COR-L47 (cell line): ENCODE data around the gene THOC6.
"Not testable (repeated sequence)": the region's sequence is repeated elsewhere in the genome, so short reads cannot be mapped to it uniquely, and the experiment has no call there.

Source experiments
- DNase-seq: peaks from one replicate; lab custom pipeline; 2025; lab: John Stamatoyannopoulos, UW

The THOC6 gene

DNA sequence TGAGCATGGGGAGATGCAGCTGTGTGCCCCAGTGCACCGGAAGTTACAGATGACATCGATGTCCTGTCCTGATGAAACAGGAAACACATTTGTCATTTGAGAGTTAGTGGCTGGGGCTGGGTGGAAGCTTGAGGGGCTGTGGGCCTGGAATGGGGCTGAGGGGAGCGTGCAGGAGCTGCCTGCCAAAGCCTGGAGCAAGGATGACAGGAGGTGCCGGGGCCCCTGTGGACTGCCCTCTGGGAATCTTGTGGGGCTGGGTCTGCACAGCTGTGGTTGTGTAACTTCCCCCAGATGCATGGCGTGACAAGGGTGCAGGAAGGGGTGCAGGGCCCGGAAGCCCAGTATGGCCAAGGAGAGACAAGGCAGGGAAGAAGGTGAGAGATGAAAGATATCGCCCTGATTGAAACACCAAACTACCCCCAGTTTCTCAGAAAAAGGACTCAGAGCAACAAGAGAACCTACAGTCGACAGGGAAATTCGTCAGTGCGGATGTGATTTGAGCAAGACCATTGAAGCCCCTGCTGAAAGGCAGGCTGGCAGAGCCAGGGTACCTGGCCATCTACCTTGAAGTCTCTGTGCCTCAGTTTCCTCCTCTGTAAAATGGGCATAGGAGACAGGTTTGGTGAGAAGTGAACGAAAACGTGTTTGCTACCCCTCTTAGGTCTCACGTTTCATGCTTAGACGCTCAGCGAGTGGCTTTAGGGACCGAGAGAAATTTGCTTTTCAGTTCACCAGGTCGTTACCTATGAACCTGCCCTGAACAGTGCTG, 31.3 kb downstream of the THOC6 start:
- no peak for DNase-seq

DNA sequence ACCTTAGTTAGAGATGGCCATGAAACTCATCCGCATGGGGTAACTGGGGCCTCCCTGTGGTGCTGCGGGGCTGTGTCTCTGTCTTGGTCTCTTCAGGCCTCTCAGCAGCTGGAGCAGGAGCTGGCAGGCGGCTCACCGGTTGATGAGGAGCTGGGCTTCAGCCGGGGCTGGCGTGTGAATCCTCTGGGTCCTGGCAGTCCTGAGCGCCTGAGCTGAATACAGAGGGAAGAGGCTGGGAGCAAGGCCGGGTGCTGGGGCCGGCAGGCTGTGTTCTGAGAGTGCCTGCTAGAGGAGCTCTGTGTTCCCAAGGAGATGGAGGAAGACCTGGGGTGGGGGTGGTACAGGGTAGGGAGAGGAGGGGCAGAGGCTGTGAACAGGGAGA, 31.9 kb downstream of the THOC6 start:
- not testable (repeated sequence) for DNase-seq

DNA sequence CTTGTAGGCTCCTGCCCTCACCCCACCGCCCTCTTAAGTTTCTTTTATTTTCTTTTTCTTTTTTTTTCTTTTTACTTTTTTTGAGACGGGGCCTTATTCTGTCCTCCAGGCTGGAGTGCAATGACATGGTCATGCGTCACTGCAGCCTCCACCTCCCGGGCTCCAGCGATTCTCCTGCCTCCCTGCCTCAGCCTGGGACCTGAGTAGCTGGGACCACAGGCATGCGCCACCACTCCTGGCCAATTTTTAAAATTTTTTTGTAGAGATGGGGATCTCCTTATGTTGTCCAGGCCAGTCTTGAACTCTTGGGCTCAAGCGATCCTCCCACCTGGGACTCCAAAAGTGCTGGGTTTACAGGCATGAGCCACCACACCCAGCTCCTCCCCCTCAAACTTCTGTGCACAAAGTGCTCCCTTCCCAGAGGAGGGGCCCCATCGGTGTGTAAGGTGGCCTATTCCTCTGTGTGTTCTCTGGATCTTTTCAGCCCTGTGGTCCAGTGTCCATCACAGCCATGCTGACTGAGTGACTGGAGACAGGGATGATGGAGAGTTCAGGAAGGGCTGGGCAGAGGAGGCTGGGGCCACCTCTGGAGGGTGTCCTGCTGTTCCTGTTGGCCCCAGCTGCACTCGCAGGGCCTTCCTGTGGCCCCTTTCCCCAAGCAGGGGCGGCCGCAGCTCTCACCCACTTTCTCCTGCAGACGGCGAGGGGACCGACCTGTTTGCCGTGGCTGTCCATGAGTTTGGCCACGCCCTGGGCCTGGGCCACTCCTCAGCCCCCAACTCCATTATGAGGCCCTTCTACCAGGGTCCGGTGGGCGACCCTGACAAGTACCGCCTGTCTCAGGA, 32.7 kb downstream of the THOC6 start:
- DNase-seq = no peak

DNA sequence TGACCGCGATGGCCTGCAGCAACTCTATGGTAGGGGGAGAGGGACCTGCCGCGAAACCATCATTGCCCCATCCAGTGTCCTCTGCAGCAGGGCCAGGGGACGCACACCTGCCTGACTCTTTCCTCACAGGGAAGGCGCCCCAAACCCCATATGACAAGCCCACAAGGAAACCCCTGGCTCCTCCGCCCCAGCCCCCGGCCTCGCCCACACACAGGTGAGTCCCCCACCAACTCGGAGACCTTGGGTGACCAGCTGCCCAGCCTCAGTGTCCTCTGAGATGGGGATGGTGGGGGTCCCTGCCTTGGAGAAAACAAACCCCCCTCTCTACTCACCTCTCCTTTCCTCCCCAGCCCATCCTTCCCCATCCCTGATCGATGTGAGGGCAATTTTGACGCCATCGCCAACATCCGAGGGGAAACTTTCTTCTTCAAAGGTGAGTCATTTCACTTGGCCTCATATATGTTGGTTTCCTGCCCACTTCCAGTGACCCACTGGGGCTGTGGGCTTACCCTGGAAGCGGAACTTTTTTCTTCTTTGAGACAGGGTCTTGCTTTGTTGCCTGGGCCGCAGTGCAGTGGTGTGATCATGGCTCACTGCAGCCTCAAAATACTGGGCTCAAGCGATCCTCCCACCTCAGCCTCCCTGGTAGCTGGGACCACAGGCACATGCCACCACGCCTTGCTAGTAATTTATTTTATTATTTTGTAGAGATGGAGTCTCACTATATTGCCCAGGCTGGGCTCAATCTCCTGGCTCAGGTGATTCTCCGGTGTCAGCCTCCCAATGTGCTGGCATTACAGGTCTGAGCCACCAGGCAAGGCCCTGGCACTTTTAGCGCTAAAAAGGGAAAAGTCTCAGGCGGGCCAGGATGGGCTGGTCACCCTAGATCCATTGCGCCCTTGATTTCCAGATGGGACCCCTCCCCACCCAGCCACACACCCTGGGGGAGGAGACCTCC, 33.6 kb downstream of the THOC6 start:
- no peak for DNase-seq

DNA sequence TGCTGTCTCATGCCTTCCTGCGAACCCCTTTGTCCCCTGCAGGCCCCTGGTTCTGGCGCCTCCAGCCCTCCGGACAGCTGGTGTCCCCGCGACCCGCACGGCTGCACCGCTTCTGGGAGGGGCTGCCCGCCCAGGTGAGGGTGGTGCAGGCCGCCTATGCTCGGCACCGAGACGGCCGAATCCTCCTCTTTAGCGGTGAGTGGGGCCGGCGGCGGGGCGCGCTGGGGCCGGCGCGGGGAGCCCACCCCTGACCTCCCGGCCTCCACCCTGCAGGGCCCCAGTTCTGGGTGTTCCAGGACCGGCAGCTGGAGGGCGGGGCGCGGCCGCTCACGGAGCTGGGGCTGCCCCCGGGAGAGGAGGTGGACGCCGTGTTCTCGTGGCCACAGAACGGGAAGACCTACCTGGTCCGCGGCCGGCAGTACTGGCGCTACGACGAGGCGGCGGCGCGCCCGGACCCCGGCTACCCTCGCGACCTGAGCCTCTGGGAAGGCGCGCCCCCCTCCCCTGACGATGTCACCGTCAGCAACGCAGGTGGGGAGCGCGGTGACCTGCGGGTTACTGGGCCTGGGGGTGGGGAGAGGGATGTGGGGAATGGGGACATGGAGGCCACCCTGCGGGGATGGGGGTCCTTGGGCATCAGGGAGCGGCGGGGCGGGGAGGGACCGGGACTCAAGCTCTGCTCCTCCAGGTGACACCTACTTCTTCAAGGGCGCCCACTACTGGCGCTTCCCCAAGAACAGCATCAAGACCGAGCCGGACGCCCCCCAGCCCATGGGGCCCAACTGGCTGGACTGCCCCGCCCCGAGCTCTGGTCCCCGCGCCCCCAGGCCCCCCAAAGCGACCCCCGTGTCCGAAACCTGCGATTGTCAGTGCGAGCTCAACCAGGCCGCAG, 34.5 kb downstream of the THOC6 start:
- peak; percentile 28 for DNase-seq

DNA sequence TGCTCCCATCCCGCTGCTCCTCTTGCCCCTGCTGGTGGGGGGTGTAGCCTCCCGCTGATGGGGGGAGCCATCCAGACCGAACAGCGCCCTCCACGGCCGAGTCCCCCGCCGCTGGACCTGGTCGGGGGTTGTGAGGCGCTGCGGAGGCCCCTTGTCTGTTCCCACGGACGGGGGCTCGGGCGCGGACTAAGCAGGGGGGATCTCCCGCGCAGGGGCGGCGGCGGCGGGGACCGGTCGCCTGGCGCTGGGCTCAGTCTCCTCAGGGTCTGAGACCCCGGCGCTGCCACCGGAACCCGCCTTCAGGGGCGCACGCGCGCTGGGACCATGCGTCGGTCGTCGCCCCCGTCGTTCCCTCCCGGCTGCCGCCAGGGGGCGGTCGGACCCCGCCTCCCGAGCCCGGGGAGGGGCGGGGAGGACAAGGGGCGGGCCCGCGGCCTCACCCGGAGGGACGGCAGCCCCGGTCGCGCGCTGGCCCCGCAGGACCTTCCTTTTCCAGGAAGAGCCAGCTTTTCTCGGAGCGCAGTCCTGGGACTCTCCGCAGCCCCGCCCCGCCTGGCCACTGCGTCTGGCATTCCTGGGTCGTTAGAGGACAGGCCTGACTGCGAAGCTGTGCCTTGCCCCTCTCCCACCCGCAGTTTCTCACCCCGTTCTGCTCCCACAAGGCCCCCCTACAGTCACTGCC, 35.3 kb downstream of the THOC6 start:
- DNase-seq = peak; percentile 78

DNA sequence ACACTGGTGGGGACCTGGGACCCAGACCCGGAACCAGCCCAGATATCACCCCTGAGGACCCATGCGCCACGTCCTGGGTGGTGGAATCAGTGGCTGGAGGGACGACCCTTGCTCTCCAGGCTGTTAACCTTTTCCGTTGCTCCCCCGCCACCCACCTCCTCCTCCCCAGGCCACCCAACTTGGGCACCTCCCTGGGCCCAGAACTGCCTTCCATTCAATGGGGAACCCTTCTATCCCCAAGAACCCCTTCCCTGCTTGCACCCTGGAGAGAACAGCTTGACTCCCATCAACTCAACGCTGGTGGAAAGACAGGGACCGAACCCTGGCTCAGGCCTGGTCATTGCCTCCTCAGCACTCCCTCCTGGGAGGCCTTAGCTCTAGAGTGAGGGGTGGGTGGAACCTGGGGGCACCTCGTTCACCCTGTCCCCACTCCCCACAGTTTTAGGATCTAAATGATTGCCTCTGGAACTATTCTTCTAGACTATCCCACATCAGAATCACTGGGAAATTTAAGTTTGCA, 35.9 kb downstream of the THOC6 start:
- DNase-seq = no peak

DNA sequence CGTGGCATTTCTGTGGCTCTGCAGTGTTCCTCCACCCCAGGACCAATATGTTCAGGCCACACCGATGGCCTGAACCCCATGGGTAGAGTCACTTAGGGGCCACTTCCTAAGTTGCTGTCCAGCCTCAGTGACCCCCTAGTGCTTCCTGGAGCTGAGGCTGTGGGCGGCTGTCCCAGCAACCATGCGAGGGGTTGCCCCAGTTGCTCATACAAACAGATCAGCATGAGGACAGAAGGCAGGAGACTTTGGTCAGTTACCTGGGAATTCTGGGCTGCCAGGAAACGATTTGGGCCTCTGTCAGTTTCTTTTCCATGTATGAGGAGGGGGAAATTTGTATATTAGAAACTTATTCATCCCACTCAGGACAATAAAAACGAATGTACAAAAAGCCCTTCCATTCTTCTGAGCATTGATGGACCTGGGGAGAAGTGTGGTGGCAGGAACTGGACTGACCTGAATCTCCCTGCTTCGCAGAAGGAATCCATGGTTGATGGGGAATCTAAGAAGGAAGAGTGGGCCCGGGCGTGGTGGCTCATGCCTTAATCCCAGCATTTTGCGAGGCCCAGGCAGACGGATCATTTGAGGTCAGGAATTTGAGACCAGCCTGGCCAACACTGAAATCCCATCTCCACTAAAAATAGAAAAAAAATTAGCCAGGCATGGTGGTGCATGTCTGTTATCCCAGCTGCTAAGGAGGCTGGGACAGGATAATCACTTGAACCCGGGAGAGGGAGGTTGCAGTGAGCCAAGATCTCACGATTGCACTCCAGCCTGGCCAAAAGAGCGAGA, 36.7 kb downstream of the THOC6 start:
- no peak for DNase-seq

DNA sequence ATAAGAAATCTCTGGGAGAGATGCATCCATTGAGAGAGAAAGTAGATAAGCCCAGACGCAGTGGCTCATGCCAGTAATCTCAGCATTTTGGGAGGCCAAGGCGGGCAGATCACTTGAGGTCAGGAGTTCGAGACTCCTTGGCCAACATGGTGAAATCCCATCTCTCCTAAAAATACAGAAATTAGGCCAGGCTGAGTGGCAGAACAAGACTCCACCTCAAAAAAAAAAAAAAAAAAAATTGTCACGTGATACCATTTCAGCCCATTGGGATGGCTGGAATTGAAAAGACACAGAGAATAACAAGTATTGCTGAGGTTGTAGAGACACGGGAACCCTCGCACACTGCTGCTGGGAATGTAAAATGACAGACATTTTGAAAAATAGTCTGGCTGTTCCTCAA, 38.7 kb downstream of the THOC6 start:
- no peak for DNase-seq

DNA sequence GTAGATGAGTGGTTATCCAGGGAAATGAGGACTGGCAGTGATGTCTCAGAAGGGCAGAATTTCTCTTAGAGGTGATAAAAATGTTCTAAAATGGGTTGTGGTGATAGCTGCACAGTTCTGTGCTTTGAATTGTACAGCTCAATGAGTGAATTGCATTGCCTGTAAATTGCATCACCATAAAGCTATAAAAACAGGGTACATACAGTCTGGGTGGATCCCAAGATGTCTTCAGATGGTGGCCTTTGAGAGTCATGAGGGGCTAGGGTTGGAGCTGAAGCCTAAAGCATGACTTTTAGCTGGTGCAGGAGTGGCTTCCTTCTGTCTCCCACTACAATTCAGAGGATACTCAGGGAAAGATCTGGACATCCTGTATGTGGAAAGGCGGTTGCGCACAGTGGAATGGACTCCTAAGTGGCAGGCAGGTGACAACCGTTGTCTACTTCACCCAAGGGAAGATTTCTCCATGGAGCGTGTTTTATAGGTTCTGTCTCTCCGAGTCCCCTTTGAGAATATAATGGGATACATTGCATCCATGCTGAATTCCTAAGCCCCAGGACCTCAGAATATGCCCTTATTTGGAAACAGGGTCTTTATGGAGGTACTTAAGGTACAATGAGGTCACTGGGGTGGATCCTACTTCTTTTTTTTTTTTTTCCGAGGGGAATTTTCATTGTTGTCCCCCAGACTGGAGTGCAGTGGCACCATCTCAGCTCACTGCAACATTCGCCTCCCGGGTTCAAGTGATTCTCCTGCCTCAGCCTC, 40.0 kb downstream of the THOC6 start:
- no peak for DNase-seq

DNA sequence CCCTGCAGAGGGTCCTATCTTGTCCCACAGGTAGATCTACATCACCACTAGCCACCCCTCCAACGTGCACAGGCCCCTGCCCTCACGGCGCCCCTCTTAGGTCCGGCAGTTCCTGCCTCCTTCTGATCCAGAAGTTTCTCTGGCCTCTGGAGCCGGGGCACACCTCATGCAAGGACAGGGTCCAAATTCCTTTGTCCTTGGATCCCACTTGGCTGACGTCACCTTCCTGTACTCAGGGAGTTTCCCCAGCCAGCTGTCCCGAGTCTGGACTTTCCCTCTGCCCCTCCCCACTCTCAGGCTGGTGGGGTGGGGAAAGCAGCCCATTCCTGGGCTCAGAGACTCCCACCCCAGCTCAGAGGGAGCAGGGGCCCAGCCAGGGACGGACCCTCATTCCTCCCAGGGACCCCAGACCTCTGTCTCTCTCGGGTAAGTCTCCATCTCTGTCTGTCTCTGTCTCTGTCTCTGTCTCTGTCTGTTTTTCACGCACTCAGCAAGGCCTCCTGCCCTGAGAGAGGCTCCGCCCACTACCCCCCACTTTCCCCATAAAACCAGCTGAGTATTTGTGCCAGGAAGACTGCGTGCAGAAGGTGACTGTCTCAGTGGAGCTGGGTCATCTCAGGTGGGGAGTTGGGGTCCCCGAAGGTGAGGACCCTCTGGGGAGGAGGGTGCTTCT, 41.4 kb downstream of the THOC6 start, which contains the start of gene IL32:
Gene IL32 (plus strand): TSS at position 572 of the 673 bp plus-strand sequence. CDS start 172 bp downstream, outside the sequence.
- no peak for DNase-seq

DNA sequence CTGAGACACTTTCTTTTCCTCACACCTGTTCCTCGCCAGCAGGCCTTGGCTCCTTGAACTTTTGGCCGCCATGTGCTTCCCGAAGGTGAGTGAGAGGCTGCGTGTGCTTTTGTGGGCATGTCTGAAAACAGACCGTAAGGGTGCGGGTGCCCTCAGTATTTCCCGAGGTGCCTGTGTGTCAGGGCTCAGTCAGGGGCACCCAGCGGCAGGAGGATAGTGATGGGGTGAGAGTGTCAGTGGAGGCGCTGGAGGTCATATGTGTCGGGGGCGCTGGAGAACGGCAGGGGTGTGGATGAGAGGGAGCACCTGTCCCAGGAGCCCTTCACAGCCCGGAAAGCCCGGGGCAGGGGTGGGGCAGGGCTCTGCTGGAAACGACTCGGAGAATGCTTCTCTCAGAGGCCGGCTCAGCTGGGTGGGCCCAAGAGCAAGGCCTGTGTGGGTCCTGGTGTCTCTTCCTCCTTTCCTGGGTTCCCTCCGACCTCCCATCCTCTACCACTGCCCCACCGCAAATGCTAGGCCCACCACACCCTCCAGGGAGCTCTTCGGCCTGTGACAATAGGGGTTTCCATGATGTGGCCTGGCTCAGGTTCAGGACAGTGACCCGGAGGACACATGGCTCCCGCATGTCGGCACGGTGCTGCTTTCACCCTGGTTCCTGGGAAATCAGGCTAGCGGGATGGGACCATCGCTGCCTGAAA, 42.1 kb downstream of the THOC6 start:
- DNase-seq = no peak

DNA sequence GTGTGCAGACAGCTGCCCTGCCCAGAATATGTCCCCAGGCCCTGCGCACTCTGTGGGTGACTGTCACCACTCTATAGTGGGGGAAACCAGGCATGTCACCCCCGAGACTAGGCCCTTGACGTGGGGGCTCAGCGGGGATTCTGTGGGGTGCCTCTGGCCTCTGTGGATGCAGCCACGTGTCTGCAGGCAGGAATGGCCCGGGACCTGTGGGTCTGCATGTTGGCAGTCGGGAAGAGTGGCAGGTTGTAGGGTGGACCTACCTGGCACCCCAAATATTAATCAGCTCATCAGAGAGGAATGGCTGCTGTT, 42.6 kb downstream of the THOC6 start:
- no peak for DNase-seq

DNA sequence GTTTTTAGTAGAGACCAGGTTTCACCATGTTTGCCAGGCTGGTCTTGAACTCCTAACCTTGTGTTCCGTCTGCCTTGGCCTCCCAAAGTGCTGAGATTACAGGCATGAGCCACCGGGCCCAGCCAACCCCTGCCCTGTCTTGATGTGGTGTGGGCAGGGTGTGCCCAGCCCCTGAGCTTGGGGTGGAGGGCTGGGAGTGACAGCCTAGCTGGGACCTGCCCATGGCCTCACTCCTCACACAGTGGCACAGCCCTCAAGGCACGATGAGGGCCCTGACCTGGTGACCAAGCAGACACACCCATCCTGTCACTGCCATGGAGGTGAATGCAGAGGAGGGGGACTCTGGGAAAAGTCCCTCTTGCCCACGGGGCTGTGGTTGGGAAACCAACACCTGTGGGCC, 44.7 kb downstream of the THOC6 start:
- no peak for DNase-seq

DNA sequence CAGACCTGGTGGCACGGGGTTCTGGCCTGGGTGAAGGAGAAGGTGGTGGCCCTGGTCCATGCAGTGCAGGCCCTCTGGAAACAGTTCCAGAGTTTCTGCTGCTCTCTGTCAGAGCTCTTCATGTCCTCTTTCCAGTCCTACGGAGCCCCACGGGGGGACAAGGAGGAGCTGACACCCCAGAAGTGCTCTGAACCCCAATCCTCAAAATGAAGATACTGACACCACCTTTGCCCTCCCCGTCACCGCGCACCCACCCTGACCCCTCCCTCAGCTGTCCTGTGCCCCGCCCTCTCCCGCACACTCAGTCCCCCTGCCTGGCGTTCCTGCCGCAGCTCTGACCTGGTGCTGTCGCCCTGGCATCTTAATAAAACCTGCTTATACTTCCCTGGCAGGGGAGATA, 45.3 kb downstream of the THOC6 start:
- DNase-seq = not testable (repeated sequence)

DNA sequence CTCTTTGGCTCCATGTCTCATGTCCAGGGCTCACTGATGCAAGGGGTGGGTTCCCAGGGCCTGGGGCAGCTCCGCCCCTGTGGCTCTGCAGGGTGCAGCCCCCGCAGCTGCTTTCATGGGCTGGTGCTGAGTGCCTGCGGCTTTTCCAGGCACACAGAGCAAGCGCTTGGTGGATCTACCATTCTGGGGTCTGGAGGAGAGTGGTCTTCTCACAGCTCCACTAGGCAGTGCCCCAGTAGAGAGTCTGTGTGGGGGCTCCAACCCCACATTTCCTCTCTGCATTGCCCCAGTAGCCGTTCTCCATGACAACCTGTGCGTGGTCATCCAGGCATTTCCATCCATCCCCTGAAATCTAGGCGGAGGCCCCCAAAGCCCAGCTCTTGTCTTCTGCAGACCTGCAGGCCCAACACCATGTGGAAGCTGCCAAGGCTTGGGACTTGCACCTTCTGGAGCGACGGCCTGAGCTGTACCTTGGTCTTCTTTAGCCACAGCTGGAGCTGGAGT, 46.8 kb downstream of the THOC6 start:
- no peak for DNase-seq

DNA sequence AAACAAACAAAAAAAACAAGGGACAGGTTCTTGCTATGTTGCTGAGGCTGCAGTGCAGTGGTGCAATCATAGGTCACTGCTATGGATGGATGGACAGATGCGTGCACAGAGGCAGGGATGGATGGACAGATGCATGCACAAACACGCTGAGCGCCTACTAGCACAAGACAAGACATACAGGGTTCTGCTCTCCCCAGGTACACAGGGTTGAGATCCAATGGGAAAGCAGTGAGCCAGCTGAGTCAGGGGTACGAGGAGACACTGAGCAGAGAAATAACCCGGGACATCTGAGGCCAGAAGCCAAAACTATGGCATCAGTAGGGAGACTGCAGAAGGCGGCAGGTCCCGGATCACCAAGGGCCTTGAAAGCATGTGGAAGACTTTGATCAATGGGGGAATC, 47.8 kb downstream of the THOC6 start:
- DNase-seq = no peak
